NB4 (cell line): ENCODE data around the gene VAMP2.
A peak's percentile ranks its signal among the peaks of the same experiment; 100 is the strongest.

Source experiments
- DNase-seq: peaks from one replicate; pipeline ENCODE4 v3.0.0; 2010; ENCODE audit warnings: low read depth
- H3K4me3 ChIP-seq: one replicate; pipeline ENCODE4 v1.5.1; 2011; ENCODE audit warnings: mild to moderate bottlenecking, low read depth, low read length, moderate library complexity
- MYC ChIP-seq: IDR thresholded peaks from 2 replicates; pipeline ENCODE4 v1.6.1; 2011; ENCODE audit warnings: low read depth, low read length
- POLR2A ChIP-seq: IDR thresholded peaks from 2 replicates; pipeline ENCODE4 v1.6.1; 2011; ENCODE audit warnings: mild to moderate bottlenecking; ENCODE audit not compliant: insufficient read length; ENCODE audit errors: extremely low read depth
- TF ChIP-seq, protein P1 (sequence below): IDR thresholded peaks from one replicate; pipeline ENCODE4 v1.5.1; 2012; ENCODE audit warnings: low read depth, low read length
- TF ChIP-seq, protein P2 (sequence below): IDR thresholded peaks from 2 replicates; pipeline ENCODE4 v1.6.1; 2011; ENCODE audit warnings: low read depth, low read length

The VAMP2 gene

DNA sequence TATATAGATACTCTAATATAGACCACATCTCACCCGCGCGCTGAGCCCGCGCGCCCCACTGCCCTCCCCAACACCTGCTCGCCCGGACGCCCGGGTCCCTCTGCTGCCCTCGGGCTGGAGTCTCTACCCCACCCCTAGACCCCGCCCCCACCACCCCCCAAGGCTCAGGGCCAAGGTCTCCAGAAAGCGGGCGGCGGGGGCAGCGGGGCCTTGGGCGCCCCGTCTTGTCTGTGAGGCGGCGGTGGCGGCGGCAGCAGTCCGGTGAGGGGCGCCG, 41.4 kb downstream of the VAMP2 start:
- TF ChIP-seq, protein P1, sequence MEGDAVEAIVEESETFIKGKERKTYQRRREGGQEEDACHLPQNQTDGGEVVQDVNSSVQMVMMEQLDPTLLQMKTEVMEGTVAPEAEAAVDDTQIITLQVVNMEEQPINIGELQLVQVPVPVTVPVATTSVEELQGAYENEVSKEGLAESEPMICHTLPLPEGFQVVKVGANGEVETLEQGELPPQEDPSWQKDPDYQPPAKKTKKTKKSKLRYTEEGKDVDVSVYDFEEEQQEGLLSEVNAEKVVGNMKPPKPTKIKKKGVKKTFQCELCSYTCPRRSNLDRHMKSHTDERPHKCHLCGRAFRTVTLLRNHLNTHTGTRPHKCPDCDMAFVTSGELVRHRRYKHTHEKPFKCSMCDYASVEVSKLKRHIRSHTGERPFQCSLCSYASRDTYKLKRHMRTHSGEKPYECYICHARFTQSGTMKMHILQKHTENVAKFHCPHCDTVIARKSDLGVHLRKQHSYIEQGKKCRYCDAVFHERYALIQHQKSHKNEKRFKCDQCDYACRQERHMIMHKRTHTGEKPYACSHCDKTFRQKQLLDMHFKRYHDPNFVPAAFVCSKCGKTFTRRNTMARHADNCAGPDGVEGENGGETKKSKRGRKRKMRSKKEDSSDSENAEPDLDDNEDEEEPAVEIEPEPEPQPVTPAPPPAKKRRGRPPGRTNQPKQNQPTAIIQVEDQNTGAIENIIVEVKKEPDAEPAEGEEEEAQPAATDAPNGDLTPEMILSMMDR: no peak
- TF ChIP-seq POLR2A: no peak
- TF ChIP-seq MYC: no peak
- TF ChIP-seq, protein P2, sequence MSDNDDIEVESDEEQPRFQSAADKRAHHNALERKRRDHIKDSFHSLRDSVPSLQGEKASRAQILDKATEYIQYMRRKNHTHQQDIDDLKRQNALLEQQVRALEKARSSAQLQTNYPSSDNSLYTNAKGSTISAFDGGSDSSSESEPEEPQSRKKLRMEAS: no peak
- peak overlapping the region; percentile 62 for H3K4me3 ChIP-seq
- DNase-seq: no peak

DNA sequence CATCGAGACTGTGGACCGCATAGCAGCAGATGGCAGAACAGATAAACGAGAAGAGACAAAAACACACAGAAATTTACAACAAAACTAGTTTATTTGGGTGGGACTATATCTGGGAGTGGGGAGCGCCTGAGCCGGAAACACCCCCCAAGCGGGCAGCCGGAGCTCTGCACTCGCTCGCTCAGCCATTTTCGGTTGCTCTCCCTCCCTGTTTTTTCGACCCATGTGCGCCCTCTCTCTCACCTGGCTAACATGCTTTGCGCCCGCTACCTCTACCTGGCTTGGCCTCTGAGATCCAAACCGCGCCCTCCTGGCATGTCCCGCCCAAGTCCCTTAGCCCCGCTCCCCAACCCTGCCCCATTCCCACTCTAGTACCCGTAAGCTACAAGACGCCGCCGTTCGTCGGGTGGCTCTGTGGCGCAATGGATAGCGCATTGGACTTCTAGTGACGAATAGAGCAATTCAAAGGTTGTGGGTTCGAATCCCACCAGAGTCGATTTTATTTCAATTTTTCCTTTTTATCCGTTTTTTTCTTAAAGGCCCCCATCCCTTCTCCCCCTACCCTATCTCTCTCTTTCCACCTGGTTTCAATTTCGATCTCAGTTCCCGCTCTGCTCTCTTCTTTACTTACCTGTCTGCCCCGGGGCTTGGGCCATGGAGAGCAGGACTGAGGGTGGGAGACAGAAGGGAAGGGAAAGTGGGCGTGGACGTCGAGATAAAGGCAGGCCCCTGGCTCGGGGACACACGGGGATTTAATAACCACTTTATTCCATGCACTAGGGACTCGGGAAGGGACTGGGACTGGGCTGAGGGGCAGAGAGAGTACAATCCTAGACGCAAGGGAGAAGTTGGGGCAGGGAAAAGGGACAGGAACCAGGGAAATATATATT, 42.0 kb downstream of the VAMP2 start:
- TF ChIP-seq MYC (peak; percentile 51; the same call in 1 of the 2 replicates), POLR2A (no peak)
- TF ChIP-seq, protein P2: peak; percentile 55
- TF ChIP-seq, protein P1: peak; percentile 14
- H3K4me3 ChIP-seq: peak overlapping the region; percentile 62
- DNase-seq: peak; percentile 76

DNA sequence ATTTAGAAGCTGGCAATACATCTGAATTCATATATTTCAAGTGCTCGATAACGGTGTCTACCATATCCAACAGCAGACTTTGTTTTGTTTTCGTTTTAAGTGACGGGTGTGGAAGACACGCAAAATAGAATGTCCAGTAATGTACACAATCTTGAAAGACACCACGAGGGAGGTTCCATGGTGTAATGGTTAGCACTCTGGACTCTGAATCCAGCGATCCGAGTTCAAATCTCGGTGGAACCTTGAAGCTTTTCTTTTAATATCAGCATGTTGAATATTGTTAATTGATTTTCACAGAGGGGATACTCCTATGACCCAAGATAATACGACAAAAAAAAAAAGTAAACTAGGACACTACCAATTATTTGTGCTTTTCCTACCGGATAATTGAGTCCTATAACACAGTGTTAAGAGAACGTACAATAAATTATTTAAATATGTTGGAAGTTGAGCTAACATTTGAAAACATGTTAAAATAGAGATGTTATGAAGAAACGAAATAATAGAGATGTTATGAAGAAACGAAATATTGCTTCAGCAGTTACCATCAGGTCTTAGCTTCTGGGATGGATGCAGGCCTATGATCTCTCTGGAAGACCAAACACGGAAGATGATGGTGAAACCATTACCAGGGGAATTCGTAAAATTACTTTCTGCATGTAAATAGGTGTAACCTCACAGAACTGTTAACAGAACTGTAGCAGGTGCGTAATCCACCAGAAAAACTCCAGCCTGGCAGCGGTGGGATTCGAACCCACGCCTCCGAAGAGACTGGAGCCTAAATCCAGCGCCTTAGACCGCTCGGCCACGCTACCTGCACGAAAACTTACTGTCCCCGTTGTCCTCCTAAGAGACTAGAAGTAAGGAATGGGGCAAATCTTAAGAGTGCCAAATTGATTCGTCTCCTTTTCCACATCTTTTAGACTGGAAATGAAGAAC, 42.9 kb downstream of the VAMP2 start:
- DNase-seq: peak; percentile 86
- peak overlapping the region; percentile 72 for H3K4me3 ChIP-seq
- TF ChIP-seq, protein P1: no peak
- peak; percentile 79 for TF ChIP-seq MYC
- no peak for TF ChIP-seq POLR2A
- TF ChIP-seq, protein P2: peak; percentile 64; the same call in 1 of the 2 replicates

DNA sequence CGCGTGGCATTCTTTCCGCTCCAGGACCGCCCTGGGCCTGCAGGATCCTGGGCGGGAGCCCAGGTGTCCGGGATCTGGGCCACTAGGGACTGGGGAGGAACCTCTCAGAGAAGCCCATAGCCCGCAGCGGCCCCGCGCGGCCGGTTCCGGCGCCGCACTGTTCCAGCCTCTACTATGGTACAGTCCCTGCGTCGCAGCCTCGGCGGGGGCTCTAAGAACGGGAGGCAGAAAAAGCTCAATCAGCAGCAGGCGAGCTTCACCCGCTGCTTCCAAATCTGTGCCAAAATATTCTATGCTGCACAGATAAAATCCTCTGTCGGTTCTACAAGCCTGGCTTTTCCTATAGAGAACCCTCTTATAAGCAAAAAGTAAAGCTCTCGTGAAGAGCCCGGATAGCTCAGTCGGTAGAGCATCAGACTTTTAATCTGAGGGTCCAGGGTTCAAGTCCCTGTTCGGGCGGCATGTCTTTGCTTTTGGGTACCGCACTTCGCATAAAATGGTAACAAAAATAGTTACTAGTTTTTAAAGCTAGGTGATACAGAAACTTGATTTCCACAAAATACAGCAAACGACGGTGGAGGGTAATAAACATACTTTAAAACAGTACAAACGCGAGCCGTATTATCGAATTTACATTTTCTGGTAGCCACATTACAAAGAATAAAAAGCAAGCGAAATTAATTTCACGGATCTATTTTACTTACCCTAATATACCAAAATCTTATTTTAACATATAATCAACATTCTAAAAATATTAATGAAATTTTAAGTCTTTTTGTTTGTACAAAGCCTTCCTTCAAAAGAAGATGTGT, 43.8 kb downstream of the VAMP2 start:
- peak; percentile 77 for DNase-seq
- TF ChIP-seq, protein P2: no peak
- TF ChIP-seq, protein P1: peak; percentile 58
- H3K4me3 ChIP-seq: peak overlapping the region; percentile 72

DNA sequence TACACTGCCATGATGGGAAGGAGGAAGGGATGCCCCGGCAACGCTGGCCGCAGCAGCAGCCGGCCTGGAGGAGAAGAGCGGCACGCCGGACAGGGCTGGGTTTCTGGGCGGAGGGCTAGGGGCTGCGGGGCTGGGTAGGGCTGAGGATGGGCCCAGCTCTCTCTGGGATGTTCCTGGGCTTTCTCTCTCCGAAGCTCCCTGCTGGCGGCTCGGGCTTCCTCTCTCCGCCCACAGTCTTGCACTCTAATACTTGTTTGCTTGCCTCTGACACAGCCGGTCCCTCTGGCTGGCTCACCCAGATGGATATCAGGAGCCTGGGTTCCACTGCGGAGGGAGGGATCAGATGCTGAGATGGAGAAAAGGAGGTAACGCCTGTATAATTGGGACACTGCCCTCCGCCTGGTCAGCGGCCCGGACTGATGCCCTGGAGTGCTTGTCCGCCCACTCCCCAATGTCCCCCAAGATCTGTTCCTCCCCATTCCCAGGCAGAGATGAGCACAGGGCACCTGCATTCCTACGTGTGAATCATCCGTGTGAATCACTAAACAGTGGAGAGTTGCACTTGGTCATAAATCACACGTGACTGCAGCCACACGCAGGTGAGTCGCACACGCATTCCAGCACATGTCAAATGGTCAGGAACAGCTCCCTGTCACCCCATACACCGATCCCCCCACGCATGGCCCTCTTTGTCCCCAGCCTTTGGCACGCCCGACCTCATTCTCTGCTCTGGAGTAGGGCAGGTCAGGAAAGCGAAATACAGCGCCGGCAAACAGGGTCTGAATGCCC, 44.6 kb downstream of the VAMP2 start, which contains the start of gene ALOXE3:
Gene ALOXE3, minus strand, starts transcription at position 535 of the 789 bp plus-strand sequence. Its CDS starts 524 bp downstream, at position 11.
- TF ChIP-seq POLR2A: no peak
- TF ChIP-seq, protein P2: peak; percentile 65
- peak; percentile 24 for DNase-seq

More for the DNA sequence above, 44.6 kb downstream of the VAMP2 start, which contains the start of gene ALOXE3:
- peak within 1 kb of the TSS; percentile 72 for H3K4me3 ChIP-seq
